GM19025 (cell line): ENCODE results near the gene DNAJC18.
"Not testable (repeated sequence)": the region's sequence is repeated elsewhere in the genome, so short reads cannot be mapped to it uniquely, and the experiment has no call there.

ENCODE experiments used
- ATAC-seq: cut with Tn5 transposase; IDR thresholded peaks from one replicate; pipeline ENCODE4 v1.9.1; 2021; ENCODE audit warnings: mild to moderate bottlenecking, low read depth, moderate library complexity; ENCODE audit not compliant: unreplicated experiment

Gene DNAJC18

DNA sequence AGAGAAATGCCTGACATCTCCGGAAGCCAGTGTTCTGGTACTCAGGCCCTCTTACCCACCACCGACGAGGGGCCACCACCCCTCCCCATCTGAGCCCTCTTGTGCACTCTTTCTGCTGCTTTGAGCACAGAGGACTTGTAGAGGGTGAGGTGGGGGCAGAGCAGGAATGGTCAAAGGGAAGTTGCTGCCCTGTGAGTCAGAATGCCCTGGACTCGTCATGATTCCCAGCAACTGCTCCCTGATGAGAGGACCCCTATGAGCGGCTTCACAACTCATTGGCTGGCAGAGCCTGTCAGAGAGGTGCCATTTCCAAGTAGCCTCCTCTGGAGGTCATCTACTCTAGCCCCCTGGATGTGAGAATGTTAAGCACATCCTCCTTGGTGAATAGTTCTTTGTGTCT, 22.4 kb upstream of the DNAJC18 start:
- no peak for ATAC-seq

DNA sequence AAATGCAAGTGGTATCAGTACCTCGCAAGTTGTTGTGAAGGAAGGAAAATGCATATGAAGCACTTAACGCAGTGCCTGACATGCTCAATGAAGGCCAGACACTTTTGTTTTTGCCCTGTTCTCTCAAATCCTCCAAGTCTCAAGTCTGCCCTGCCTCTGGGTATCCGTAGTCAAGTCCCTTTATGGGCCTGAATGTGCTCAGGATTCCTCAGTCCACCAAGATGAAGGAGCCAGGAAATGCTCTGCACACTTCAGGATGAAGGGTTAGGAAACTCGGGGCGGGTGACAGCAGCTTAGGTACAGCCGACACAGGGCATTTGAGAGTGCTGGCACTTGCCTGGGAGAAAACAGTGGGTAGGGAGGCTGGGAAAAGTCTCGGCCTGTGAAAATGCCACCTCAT, 21.9 kb upstream of the DNAJC18 start:
- no peak for ATAC-seq

GRCh38 chr5:139460455-139460854, 21.1 kb upstream of the DNAJC18 start:
- ATAC-seq: no peak

GRCh38 chr5:139459451-139459934, 20.2 kb upstream of the DNAJC18 start:
- ATAC-seq: peak; percentile 25

DNA sequence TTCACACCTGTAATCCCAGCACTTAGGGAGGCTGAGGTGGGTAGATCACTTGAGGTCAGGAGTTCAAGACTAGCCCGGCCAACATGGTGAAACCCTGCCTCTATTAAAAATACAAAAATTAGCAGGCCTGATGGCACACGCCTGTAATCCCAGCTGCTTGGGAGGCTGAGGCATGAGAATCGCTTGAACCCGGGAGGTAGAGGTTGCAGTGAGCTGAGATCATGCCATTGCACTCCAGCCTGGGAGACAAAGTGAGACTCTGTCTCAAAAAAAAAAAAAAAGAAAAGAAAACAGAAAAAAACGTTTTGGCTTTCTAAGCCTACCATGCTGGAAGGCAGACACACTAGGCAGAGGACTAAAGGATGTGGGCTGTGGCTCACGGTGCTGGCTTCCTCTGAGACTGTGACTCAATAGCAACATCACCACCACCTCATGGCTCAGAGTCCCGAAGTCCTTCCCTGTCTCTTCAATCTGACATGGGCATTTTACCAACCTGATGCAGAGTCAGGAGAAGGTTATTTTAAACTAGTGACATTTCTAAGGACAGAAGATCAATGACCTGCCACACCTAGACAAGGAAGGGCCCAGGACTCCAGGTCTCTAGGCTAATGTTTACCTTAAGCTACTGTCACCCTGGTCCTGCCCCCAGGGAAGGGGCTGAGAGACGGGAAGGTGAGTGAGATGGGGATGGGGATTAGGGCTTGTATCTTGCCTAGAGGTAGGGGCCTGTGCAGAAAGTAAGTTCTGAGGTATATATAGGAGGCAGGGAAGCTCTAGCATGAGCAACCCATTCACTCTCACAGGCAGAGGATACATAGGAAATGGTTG, 19.5 kb upstream of the DNAJC18 start:
- peak; percentile 43 for ATAC-seq

GRCh38 chr5:139457653-139458306, 18.5 kb upstream of the DNAJC18 start:
- no peak for ATAC-seq

GRCh38 chr5:139457241-139457640, 17.9 kb upstream of the DNAJC18 start:
- ATAC-seq: no peak

- no peak for ATAC-seq
Observed at GRCh38 chr5:139456776-139457175, 17.5 kb upstream of the DNAJC18 start.

DNA sequence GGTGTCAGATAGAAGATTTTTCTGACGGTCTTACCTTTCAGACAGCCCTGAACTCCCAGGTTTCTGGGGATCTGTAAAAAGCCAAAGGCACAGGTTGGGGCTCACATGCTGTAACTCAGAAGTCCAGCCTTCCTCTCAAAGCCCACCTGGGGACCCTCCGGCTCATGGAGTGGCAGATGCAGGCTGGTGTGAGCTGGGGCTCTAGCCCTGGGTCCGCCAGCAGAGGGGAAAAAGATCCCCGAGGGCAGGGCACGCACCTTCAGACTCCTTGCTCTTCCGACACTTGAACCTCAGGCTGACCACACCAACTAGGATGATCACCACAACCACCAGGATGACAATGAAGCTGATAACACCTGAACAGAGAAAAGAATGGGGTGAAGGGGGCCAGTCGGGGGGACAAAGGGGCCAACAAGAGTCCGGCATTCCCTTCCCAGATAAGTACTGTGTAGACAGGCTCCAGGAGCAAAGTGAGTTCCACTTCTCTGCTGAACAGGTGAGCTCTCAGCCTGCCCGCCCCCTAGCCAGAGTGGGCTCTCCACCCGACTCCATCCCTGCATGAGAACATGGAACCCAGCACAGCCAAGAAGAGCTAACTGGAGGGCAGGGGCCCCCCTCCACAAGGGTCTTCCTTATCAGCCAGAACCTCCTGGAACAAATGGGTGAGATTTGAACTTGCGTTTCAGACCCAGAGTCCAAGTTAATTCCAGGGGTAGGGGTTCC, 15.4 kb upstream of the DNAJC18 start:
- ATAC-seq: no peak

GRCh38 chr5:139453683-139454567, 14.6 kb upstream of the DNAJC18 start:
- no peak for ATAC-seq

DNA sequence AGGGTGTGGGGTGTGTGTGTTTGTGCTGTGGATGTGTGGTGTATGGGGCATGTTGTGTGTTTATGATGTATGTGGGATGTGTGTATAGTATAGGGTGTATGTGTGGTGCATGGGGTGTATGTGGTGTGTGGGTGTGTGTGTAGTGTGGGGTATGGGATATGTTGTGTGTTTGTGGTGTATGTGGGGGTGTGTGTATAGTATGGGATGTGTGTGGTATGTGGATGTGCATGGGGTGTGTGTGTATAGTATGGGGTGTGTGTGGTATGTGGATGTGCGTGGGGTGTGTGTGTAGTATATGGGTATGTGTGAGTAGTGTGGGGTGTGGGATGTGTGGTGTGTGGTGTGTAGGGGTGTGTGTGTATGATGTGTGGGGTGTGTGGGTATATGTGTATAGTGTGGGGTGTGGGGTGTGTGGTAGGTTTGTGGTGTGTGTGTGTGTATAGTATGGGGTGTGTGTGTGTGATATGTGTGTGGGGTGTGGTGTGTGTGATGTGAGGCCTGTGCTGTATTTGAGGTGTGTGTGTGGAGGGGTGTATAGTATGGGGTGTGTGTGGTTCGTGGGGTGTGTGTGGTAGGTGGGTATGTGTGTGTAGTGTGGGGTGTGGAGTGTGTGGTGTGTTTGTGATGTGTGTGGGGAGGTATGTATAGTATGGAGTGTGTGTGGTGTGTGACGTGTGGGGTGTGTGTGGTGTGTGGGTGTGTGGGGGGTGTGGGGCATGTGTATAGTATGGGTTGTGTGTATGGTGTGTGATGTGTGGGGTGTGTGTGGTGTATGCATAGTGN, 12.7 kb upstream of the DNAJC18 start:
- ATAC-seq: no peak

DNA sequence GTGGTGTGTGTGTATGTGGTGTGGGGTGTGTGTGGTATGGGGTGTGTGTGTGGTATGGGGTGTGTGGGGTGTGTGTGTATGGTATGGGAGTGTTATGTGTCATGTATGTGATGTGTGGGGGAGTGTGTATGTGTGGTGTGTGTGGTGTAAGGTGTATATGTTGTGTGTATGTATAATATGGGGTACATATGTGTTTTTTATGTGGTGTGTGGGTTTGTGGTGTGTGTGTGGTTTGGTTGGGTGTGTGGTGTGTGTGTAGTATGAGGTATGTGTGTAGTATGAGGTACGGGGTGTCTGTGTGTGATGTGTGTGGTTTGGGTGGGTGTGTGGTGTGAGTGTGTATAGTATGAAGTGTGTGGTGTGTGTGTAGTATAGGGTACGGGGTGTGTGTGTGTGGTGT, 11.9 kb upstream of the DNAJC18 start:
- ATAC-seq: no peak

DNA sequence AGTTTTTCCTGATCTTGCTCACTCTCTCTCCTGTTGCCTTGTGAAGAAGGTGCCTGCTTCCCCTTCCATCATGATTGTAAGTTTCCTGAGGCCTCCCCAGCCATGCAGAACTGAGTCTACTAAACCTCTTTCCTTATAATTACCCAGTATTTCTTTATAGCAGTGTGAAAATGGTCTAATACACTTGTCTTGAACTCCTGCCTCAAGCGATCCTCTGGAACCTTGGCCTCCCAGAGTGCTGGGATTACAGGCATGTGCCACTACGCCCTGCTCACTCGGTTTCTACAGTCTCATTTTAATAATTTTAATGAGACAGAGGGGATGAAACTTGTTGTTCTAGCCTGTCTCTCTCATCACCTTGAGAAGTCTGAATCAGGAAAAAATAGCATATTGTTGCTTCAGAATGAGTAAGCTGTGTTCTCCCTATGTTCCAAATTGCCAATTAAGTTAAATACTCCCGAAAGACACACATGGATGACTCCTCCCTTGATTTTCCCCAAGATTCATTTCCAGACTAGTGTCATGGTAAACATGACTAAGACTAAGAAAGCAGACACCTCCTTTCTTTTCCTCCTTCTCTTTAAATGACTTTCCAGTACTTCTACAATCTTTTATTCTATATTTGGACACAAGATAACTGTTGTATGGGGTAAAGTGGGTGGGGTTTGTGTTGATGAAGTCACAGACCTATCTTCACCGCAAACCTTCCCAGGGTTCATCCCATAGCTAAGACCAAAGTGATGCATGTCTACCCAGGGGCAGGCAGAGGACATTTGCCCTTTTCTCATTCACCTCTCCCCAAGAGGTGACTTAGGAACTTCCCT, 7.8 kb upstream of the DNAJC18 start:
- ATAC-seq: peak; percentile 59

- ATAC-seq: no peak
Observed at GRCh38 chr5:139445325-139446170, 6.2 kb upstream of the DNAJC18 start.

DNA sequence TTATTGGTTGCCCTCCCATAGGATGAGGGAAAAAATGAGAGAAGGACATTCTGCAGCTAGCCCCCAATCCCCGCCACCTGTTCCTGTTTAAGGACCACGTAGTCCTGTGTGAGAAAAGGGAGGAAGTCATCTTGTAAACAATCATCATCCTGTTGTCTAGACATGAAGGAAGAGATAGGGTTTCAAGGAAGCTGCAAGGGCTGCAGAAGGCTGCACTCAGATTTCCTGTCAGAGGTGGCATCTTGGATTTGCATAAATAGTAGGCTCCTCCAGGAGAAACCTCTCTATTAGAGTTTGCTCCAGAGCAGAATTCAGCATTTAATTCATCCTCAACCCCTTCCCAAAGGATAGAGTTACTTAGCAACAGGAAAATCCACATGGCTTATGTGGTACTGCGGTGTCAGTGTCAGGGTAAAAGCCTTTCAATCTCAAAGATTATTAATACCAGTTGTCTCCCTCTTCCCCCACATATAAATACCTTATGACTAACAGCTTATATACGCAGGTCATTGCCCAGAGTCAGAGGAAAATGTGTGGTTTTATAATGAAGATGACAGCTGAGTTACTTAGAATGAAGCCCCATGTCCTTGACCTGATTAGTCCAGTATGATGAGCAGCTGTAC, 4.6 kb upstream of the DNAJC18 start:
- no peak for ATAC-seq

DNA sequence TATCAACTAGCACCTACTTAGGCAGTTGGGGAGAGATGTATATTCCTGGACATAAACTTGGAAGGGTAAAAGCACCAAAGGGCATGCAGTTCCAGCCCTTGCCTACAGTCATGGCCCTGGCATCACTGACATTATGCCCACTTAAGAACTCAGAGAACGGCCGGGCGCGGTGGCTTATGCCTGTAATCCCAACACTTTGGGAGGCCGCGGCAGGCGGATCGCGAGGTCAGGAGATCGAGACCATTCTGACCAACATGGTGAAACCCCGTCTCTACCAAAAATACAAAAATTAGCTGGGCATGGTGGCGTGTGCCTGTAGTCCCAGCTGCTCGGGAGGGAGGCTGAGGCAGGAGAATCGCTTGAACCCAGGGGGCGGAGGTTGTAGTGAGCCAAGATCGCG, 1.1 kb upstream of the DNAJC18 start:
- ATAC-seq: not testable (repeated sequence)

- no peak for ATAC-seq
Observed at GRCh38 chr5:139438707-139439012, 665 bp downstream of the DNAJC18 start.

DNA sequence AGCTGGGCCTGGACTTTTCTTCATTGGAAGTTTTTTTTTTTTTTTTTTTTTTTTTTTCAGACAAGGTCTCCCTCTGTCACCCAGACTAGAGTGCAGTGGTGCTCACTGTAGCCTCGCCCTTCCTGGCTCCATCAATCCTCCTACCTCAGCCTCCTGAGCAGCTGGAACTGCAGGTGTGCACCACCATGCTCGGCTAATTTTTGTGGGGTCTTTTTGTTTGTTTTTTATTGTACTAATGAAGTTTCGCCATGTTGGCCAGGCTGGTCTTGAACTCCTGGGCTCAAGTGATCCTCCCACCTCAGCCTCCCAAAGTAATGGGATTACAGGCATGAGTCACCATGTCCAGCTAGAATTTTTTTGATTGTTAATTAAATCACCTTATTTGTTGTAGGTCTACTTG, 3.6 kb downstream of the DNAJC18 start:
- no peak for ATAC-seq
